NCI-H2171 (cell line): ENCODE measurements around the gene RC3H1.
"Not testable (repeated sequence)": the region's sequence is repeated elsewhere in the genome, so short reads cannot be mapped to it uniquely, and the experiment has no call there.

Experiments used
- DNase-seq: peaks from one replicate; lab custom pipeline; 2025; lab: John Stamatoyannopoulos, UW

The RC3H1 gene

DNA sequence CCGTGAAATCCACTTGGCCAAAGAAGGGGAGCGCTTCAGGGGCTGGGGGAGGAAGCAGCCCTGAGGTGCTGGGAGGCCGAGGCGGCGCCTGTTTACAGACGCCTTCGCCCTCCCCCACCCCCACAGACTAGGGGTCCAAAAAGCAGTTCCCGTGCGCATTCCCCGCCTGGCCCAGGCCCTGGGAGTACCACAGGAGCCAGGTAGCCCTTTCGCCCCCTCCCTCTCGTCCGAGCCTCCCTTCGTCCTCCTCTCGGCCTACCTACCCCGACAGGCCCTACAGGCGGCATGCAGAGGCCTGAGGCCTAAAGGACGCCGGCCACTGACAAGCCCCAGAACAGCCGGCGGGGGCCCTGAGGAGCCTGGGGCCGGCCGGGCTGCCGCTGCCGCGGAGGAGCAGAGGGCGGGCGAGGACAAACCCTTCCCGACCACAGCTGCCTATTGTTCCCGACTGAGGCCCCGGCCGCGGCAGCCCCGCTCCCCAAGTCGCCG is 522 bp downstream of the RC3H1 start:
- peak; percentile 59 for DNase-seq

DNA sequence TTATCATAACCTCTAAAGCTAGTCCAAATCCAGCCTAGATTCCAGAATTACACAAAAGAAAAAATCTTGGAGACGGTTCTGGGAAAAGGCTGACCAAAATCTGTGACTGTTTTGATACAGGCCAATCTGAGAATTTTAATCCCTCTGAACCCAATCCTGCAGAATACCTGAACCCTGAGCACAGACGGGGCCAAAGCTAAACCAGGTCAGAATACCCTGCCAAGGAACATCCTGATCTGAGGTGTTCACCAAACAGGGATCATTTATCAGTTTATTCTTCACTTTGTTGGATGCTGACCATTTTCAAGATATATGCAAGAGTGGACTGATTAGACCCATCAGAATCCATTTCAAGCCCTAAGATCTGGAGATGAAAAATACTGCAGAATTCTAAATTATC is 3.6 kb downstream of the RC3H1 start:
- no peak for DNase-seq

- DNase-seq = no peak
Measured at GRCh38 chr1:174017231-174017970, 4.8 kb downstream of the RC3H1 start.

- DNase-seq = no peak
Measured at GRCh38 chr1:174013864-174014418, 8.2 kb downstream of the RC3H1 start.

DNA sequence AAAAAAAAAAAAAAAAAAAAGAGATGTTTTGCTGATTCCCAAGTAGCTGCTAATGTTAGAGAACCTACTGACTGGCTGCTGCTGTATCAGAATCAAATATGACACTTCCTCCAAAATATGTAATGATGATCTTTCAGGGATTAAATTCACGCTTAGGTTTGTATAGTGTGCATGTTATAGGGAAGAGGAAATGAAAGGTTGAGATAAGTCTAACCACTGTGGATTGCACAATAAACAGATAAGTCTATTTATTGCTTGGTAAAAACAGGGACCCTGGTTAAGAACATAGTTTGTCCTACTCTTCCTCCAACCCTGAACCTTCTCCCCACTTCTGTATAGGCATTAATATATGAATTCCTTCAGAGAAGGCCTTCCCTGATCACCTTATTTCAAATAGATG is 13.2 kb downstream of the RC3H1 start:
- DNase-seq = no peak

GRCh38 chr1:174008269-174008668 is 13.9 kb downstream of the RC3H1 start:
- DNase-seq = no peak

GRCh38 chr1:174007851-174008250 is 14.3 kb downstream of the RC3H1 start:
- no peak for DNase-seq

DNA sequence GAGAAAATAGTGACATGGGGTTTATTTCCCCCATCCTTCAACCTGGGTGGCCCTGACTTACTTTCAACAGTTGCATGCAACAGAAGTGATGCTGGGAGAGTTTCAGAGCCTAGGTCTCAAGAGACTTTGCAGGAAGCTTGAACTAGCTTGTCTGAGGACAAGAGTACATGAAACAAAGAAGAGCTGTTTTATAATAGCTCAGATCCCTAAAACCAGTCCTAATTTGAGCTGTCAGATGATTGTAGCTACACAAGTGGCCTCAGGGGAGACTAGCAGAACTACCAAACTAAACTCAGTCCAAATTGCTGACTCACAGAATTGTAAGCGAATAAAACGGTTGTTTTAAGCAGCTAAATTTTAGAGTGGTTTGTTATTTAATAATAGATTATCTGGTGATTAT is 17.1 kb downstream of the RC3H1 start:
- DNase-seq = peak; percentile 72

GRCh38 chr1:174003867-174004266 is 18.3 kb downstream of the RC3H1 start:
- DNase-seq = no peak

- DNase-seq = no peak
Measured at GRCh38 chr1:174001573-174001972, 20.6 kb downstream of the RC3H1 start.

- no peak for DNase-seq
Measured at GRCh38 chr1:174000371-174000770, 21.8 kb downstream of the RC3H1 start.

DNA sequence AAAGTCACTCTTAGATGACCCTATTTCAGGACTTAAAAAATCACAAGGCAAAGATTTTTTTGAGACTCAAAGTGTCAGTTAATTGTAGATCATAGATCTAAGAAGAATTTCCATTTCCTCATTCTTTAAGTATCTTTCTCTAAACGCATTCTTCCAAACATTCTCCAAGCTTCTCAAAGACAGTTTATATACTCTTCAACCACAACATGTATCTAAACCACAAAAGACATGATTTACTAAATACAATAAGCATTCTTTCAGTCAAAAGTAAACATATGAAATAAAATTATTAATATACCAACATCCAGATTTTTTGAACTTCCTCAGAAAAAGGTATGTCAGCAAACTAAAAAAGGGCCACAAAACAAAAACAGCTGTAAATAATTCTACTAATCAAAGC is 24.4 kb downstream of the RC3H1 start:
- no peak for DNase-seq

GRCh38 chr1:173996995-173997394 is 25.2 kb downstream of the RC3H1 start:
- DNase-seq = no peak

- DNase-seq = no peak
Measured at GRCh38 chr1:173995475-173995874, 26.7 kb downstream of the RC3H1 start.

DNA sequence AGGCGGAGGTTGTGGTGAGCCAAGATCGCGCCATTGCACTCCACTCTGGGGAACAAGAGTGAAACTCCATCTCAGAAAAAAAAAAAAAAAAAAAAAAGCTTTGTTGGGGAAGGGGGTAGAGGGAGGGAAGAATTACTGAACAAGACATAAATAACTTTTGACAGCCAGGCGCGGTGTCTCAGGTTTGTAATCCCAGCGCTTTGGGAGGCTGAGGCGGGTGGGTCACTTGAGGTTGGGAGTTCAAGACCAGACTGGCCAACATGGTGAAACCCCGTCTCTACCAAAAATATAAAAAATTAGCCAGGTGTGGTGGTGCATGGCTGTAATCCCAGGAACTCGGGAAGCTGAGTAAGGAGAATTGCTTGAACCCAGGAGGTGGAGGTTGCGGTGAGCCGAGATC is 28.2 kb downstream of the RC3H1 start:
- DNase-seq = not testable (repeated sequence)

- DNase-seq = no peak
Measured at GRCh38 chr1:173988068-173988467, 34.1 kb downstream of the RC3H1 start.

- no peak for DNase-seq
Measured at GRCh38 chr1:173986951-173987350, 35.2 kb downstream of the RC3H1 start.

GRCh38 chr1:173970252-173970651 is 51.9 kb downstream of the RC3H1 start:
- no peak for DNase-seq

DNA sequence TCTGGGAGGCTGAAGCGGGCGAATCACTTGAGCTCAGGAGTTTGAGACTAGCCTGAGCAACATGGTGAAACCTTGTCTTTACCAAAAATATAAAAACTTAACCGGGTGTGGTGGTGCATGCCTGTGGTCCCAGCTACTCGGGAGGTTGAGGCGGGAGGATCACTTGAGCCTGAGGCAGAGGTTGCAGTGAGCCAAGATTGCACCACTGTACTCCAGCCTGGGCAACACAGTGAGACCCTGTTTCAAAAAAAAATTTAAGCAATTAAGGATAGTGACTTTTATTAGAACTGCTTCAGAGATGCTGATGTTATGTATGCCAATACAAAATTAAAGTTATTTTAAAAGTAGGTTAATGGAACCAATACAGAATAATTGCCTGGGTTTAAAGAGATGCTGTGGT is 56.3 kb downstream of the RC3H1 start:
- DNase-seq = not testable (repeated sequence)

DNA sequence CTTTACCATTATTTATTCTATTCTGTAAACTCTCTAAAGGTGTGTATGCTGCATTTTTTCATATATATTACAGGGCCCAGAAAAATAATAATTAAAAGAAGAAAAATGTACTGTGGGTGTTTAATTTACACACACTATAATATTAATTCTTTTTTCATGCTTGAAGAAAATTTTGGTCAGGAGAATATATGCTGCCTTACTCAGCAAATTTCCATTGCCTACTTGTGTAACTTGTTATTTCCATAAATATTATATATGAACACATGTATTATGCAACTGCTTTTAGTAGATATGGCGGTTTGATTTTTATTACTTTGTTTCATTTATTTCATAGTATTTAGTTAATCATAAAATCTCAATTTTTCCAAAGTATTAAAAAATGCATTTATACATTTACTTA is 58.7 kb downstream of the RC3H1 start:
- no peak for DNase-seq

DNA sequence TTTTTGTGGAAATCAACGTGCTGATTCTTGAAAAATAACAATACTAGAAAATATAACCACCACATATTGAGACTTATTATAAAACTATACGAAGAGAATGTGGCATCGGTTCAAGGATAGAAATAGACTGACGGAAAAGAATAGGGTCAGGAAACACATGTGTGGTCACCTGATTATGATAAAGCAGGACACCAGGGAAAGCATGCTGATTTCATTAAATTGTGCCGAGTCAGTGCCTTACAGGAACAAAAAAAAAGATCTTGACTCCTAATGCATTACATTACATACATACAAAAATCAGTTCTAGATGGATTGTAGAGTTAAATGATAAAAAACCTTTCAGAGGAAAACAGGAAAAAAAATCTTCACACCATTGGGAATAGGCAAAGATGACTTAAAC is 61.5 kb downstream of the RC3H1 start:
- no peak for DNase-seq

GRCh38 chr1:173954179-173954578 is 68.0 kb downstream of the RC3H1 start:
- no peak for DNase-seq

- no peak for DNase-seq
Measured at GRCh38 chr1:173948594-173948993, 73.6 kb downstream of the RC3H1 start.

- no peak for DNase-seq
Measured at GRCh38 chr1:173946380-173946921, 75.7 kb downstream of the RC3H1 start.
